K562 (cell line): ENCODE measurements around the gene SDHAF1. TPM values are rescaled to one million over a fixed set of nuclear protein-coding genes. Genes with fewer than 3 reads are reported as not detected.

Experiments used
- DMBX1 ChIP-seq: fragments of 250-450 bp; sonication (Bioruptor Pico); IDR thresholded peaks from 2 replicates; pipeline ENCODE4 v1.8.0; 2022; ENCODE audit warnings: inconsistent platforms, mild to moderate bottlenecking, moderate library complexity, borderline replicate concordance
- MIER1 ChIP-seq: fragments of 450-650 bp; IDR thresholded peaks from 2 replicates; pipeline ENCODE4 v1.6.1; 2016; ENCODE audit warnings: antibody characterized with exemption, mild to moderate bottlenecking, low read depth
- NCOA1 ChIP-seq: fragments of 450-650 bp; IDR thresholded peaks from 2 replicates; pipeline ENCODE4 v1.6.1; 2016; ENCODE audit warnings: low read depth
- NR2F6 ChIP-seq: fragments of 450-650 bp; formaldehyde crosslinking; IDR thresholded peaks from 2 replicates; pipeline ENCODE4 v1.4.0; 2020; ENCODE audit warnings: mild to moderate bottlenecking
- SMAD4 ChIP-seq: fragments of 250-450 bp; sonication (Bioruptor Pico); conservative IDR thresholded peaks from 2 replicates; pipeline ENCODE4 v1.8.0; 2021; ENCODE audit warnings: inconsistent platforms, mild to moderate bottlenecking, moderate library complexity
- TEAD4 ChIP-seq, 2 experiments: sonication (generic) in 1 of 2; formaldehyde crosslinking in 1 of 2; IDR thresholded peaks; 2 replicates each; pipeline versions ENCODE4 v1.6.1 to v1.8.0; 2012 to 2022; ENCODE audit warnings: borderline replicate concordance in 1 of 2, inconsistent platforms in 1 of 2, low read length in 1 of 2, mild to moderate bottlenecking in 1 of 2, missing genetic modification reagents in 1 of 2
- ZNF766 ChIP-seq: fragments of 200-800 bp; sonication (Bioruptor generic); conservative IDR thresholded peaks from 2 replicates; pipeline ENCODE4 v1.6.1; 2016; ENCODE audit warnings: missing genetic modification characterization, missing compliant biosample characterization
- polyA plus RNA-seq, 8 experiments: library from polyadenylated mRNA; depleted of rRNA in 4 of 8; stranded (reverse) in 5 of 8; unstranded in 3 of 8; fragments of >200 nt; fragmentation: Nextera tagmentation in 2 of 8; fragmentation: Illumina TruSeq in 1 of 8; extraction: Ambion mirVana in 2 of 8; extraction: Trizol in 1 of 8; gene quantifications; 2 replicates each; pipeline versions ENCODE4 v1.2.1 to v1.2.3, GENCODE V29; 2011 to 2014; ENCODE audit warnings: inconsistent platforms in 1 of 8, missing spikeins in 1 of 8
- total RNA-seq, 7 experiments: library from RNA; depleted of rRNA in 6 of 7; stranded (reverse); fragments of >200 nt in 6 of 7; fragmentation: Illumina TruSeq in 2 of 7; extraction: Trizol in 2 of 7; gene quantifications; 2 replicates each; pipeline versions ENCODE4 v1.2.1 to v1.2.3, GENCODE V29; 2011 to 2021; ENCODE audit warnings: low replicate concordance in 1 of 7
- TF ChIP-seq, protein P1 (sequence below): sonication (generic); formaldehyde crosslinking; IDR thresholded peaks from 2 replicates; pipeline ENCODE4 v1.8.0; 2022; ENCODE audit warnings: mild to moderate bottlenecking, missing genetic modification reagents
- TF ChIP-seq, protein P2 (sequence below): IDR thresholded peaks from 2 replicates; pipeline ENCODE4 v1.6.1; 2016; ENCODE audit warnings: missing genetic modification characterization, missing compliant biosample characterization
- TF ChIP-seq, protein P3 (sequence below): sonication (generic); formaldehyde crosslinking; IDR thresholded peaks from 2 replicates; pipeline ENCODE4 v1.8.0; 2022; ENCODE audit warnings: mild to moderate bottlenecking, missing genetic modification reagents
- TF ChIP-seq, protein P4 (sequence below): fragments of 150-350 bp; IDR thresholded peaks from 2 replicates; pipeline ENCODE4 v1.6.1; 2014; ENCODE audit warnings: low read depth, mild to moderate bottlenecking, low read length, borderline replicate concordance
- TF ChIP-seq, protein P5 (sequence below): fragments of 450-650 bp; IDR thresholded peaks from 2 replicates; pipeline ENCODE4 v1.6.1; 2016; ENCODE audit warnings: mild to moderate bottlenecking

The SDHAF1 gene
- total and polyA plus RNA-seq, 9 of the 15 experiments (the other 6 are each of a cell fraction or from before 2014, with no cell fraction given), result 0.42 to 55.7 (median 18.8) TPM

DNA sequence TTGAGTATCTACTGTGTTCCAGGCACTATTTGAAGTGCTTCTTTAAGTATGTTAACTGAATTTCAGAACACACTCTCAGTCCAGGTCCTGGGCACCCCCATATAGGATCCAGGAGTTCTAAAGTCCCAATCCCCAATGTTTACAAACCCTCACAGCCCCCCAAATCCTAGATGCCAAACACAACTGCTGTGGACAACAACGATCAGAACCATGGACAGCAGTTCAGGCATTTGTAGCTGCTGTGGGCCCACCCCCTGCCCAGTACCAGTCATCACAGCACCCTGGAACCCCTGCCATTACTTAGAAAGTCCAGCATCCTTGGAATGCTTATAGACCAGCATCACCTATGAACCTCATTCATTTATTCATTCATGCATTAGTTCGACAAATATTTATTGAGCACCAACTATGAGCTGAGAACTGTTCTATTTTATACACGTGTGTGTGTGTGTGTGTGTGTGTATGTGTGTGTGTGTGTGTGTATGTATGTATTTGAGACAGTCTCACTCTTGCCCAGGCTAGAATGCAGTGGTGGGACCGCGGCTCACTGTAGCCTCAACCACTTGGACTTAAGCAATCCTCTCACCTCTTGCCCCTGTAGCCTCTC, 19.3 kb upstream of the SDHAF1 start (continued):
- TF ChIP-seq DMBX1 (CRISPR knock-in tag), result 0 out of 2 replicates have a peak, but pooled peaks have one; percentile 60
- TF ChIP-seq, protein P1, sequence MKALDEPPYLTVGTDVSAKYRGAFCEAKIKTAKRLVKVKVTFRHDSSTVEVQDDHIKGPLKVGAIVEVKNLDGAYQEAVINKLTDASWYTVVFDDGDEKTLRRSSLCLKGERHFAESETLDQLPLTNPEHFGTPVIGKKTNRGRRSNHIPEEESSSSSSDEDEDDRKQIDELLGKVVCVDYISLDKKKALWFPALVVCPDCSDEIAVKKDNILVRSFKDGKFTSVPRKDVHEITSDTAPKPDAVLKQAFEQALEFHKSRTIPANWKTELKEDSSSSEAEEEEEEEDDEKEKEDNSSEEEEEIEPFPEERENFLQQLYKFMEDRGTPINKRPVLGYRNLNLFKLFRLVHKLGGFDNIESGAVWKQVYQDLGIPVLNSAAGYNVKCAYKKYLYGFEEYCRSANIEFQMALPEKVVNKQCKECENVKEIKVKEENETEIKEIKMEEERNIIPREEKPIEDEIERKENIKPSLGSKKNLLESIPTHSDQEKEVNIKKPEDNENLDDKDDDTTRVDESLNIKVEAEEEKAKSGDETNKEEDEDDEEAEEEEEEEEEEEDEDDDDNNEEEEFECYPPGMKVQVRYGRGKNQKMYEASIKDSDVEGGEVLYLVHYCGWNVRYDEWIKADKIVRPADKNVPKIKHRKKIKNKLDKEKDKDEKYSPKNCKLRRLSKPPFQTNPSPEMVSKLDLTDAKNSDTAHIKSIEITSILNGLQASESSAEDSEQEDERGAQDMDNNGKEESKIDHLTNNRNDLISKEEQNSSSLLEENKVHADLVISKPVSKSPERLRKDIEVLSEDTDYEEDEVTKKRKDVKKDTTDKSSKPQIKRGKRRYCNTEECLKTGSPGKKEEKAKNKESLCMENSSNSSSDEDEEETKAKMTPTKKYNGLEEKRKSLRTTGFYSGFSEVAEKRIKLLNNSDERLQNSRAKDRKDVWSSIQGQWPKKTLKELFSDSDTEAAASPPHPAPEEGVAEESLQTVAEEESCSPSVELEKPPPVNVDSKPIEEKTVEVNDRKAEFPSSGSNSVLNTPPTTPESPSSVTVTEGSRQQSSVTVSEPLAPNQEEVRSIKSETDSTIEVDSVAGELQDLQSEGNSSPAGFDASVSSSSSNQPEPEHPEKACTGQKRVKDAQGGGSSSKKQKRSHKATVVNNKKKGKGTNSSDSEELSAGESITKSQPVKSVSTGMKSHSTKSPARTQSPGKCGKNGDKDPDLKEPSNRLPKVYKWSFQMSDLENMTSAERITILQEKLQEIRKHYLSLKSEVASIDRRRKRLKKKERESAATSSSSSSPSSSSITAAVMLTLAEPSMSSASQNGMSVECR (CRISPR knock-in tag), result peak; percentile 35; the same call in 1 of the 2 replicates
- TF ChIP-seq, protein P2, sequence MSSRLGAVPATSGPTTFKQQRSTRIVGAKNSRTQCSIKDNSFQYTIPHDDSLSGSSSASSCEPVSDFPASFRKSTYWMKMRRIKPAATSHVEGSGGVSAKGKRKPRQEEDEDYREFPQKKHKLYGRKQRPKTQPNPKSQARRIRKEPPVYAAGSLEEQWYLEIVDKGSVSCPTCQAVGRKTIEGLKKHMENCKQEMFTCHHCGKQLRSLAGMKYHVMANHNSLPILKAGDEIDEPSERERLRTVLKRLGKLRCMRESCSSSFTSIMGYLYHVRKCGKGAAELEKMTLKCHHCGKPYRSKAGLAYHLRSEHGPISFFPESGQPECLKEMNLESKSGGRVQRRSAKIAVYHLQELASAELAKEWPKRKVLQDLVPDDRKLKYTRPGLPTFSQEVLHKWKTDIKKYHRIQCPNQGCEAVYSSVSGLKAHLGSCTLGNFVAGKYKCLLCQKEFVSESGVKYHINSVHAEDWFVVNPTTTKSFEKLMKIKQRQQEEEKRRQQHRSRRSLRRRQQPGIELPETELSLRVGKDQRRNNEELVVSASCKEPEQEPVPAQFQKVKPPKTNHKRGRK, result no peak
- TF ChIP-seq NR2F6 (CRISPR knock-in tag), result no peak
- TF ChIP-seq ZNF766 (CRISPR knock-in tag), result 0 out of 2 replicates have a peak, but pooled peaks have one; percentile 23
- 0 out of 2 replicates have a peak, but pooled peaks have one; percentile 21 for TF ChIP-seq SMAD4 (CRISPR knock-in tag)
- peak; percentile 27; the same call in 1 of the 2 replicates for TF ChIP-seq TEAD4 (IDR thresholded peaks at IDR 0.05; ENCODE audit: low read length)
- TF ChIP-seq TEAD4 (CRISPR knock-in tag; IDR thresholded peaks at IDR 0.05; ENCODE audit: borderline replicate concordance), result no peak
- peak; percentile 94 for TF ChIP-seq MIER1
- TF ChIP-seq, protein P3, sequence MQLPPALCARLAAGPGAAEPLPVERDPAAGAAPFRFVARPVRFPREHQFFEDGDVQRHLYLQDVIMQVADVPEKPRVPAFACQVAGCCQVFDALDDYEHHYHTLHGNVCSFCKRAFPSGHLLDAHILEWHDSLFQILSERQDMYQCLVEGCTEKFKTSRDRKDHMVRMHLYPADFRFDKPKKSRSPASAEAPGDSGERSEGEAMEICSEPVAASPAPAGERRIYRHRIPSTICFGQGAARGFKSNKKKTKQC (CRISPR knock-in tag), result peak; percentile 48; the same call in 1 of the 2 replicates
- TF ChIP-seq, protein P4, sequence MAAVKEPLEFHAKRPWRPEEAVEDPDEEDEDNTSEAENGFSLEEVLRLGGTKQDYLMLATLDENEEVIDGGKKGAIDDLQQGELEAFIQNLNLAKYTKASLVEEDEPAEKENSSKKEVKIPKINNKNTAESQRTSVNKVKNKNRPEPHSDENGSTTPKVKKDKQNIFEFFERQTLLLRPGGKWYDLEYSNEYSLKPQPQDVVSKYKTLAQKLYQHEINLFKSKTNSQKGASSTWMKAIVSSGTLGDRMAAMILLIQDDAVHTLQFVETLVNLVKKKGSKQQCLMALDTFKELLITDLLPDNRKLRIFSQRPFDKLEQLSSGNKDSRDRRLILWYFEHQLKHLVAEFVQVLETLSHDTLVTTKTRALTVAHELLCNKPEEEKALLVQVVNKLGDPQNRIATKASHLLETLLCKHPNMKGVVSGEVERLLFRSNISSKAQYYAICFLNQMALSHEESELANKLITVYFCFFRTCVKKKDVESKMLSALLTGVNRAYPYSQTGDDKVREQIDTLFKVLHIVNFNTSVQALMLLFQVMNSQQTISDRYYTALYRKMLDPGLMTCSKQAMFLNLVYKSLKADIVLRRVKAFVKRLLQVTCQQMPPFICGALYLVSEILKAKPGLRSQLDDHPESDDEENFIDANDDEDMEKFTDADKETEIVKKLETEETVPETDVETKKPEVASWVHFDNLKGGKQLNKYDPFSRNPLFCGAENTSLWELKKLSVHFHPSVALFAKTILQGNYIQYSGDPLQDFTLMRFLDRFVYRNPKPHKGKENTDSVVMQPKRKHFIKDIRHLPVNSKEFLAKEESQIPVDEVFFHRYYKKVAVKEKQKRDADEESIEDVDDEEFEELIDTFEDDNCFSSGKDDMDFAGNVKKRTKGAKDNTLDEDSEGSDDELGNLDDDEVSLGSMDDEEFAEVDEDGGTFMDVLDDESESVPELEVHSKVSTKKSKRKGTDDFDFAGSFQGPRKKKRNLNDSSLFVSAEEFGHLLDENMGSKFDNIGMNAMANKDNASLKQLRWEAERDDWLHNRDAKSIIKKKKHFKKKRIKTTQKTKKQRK, result no peak
- TF ChIP-seq NCOA1, result peak; percentile 22; the same call in 1 of the 2 replicates
- TF ChIP-seq, protein P5, sequence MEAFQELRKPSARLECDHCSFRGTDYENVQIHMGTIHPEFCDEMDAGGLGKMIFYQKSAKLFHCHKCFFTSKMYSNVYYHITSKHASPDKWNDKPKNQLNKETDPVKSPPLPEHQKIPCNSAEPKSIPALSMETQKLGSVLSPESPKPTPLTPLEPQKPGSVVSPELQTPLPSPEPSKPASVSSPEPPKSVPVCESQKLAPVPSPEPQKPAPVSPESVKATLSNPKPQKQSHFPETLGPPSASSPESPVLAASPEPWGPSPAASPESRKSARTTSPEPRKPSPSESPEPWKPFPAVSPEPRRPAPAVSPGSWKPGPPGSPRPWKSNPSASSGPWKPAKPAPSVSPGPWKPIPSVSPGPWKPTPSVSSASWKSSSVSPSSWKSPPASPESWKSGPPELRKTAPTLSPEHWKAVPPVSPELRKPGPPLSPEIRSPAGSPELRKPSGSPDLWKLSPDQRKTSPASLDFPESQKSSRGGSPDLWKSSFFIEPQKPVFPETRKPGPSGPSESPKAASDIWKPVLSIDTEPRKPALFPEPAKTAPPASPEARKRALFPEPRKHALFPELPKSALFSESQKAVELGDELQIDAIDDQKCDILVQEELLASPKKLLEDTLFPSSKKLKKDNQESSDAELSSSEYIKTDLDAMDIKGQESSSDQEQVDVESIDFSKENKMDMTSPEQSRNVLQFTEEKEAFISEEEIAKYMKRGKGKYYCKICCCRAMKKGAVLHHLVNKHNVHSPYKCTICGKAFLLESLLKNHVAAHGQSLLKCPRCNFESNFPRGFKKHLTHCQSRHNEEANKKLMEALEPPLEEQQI, result 0 out of 2 replicates have a peak, but pooled peaks have one; percentile 16
